Activated T-helper 2 cell treated with anti-CD3 and anti-CD28 coated beads, Interferon-gamma antibody, Interleukin-2, Interleukin-4, amounts not matched to agents 10 μg/mL and 5 μg/mL and 100 μg/mL, durations not matched to agents 14 hours and 24 hours and 36 hours (primary cell): ENCODE data around the gene CCDC187. TPM values are rescaled to one million over a fixed set of nuclear protein-coding genes. Genes with fewer than 3 reads are reported as not detected.

Source experiments
- DNase-seq: peaks from one replicate; pipeline ENCODE4 v3.0.0; 2021; ENCODE audit warnings: low spot score
- H3K27ac Mint-ChIP-seq: one replicate; pipeline ENCODE4 v1.8.0; 2021; ENCODE audit warnings: mixed read lengths
- H3K27me3 Mint-ChIP-seq: one replicate; pipeline ENCODE4 v1.8.0; 2021; ENCODE audit warnings: low read depth, mixed read lengths
- H3K36me3 Mint-ChIP-seq: one replicate; pipeline ENCODE4 v1.8.0; 2021; ENCODE audit warnings: low read depth, mixed read lengths
- H3K4me1 Mint-ChIP-seq: one replicate; pipeline ENCODE4 v1.8.0; 2021; ENCODE audit warnings: low read depth, mixed read lengths
- H3K4me3 Mint-ChIP-seq: one replicate; pipeline ENCODE4 v1.8.0; 2021; ENCODE audit warnings: low read depth, mild to moderate bottlenecking, moderate library complexity, mixed read lengths
- H3K9me3 Mint-ChIP-seq: one replicate; pipeline ENCODE4 v1.8.0; 2021; ENCODE audit warnings: mixed read lengths
- intact Hi-C: fragments of 100-400 bp; cut with micrococcal nuclease; formaldehyde crosslinking; loops from one replicate; pipeline ENCODE4 v1.15.1; 2023
- total RNA-seq: library from RNA; stranded (reverse); gene quantifications from 2 replicates; pipeline ENCODE4 v1.2.3, GENCODE V29; 2022

The CCDC187 gene
- total RNA-seq, 1 donor from 2014 or later = not detected

GRCh38 chr9:136284951-136285350, 18.9 kb downstream of the CCDC187 start:
- no peak overlapping the region for H3K27ac Mint-ChIP-seq
- H3K4me1 Mint-ChIP-seq = peaks cover 3% of the 10 kb centered on the region
- DNase-seq = no peak
- intact Hi-C loops = no loop called here
- H3K36me3 Mint-ChIP-seq = no peaks in the 10 kb centered on the region
- H3K4me3 Mint-ChIP-seq = no peak overlapping the region
- no peaks in the 10 kb centered on the region for H3K9me3 Mint-ChIP-seq
- no peaks in the 10 kb centered on the region for H3K27me3 Mint-ChIP-seq

- intact Hi-C loops = no loop called here
- Mint-ChIP-seq H3K27me3 (no peaks in the 10 kb centered on the region), H3K4me1 (peaks cover 3% of the 10 kb centered on the region), H3K4me3 (no peak overlapping the region), H3K27ac (no peak overlapping the region), H3K9me3 (no peaks in the 10 kb centered on the region), H3K36me3 (no peaks in the 10 kb centered on the region)
- no peak for DNase-seq
Observed at GRCh38 chr9:136284311-136284710, 19.6 kb downstream of the CCDC187 start.

GRCh38 chr9:136283291-136284235, 20.3 kb downstream of the CCDC187 start:
- Mint-ChIP-seq H3K9me3 (no peaks in the 10 kb centered on the region), H3K27ac (no peak overlapping the region), H3K4me1 (peaks cover 3% of the 10 kb centered on the region), H3K36me3 (no peaks in the 10 kb centered on the region), H3K4me3 (no peak overlapping the region), H3K27me3 (no peaks in the 10 kb centered on the region)
- intact Hi-C loops = loop anchor here (1.0 kb wide), 1 partner anchor 113 kb away; no protein-coding TSS in a partner anchor
- DNase-seq = peak; percentile 58

- Mint-ChIP-seq H3K27me3 (no peaks in the 10 kb centered on the region), H3K9me3 (no peaks in the 10 kb centered on the region), H3K4me3 (no peak overlapping the region), H3K36me3 (no peaks in the 10 kb centered on the region), H3K4me1 (peaks cover 3% of the 10 kb centered on the region), H3K27ac (no peak overlapping the region)
- intact Hi-C loops = no loop called here
- DNase-seq = no peak
Observed at GRCh38 chr9:136282272-136282861, 21.5 kb downstream of the CCDC187 start.

- no peak overlapping the region for H3K27ac Mint-ChIP-seq
- intact Hi-C loops = no loop called here
- H3K4me3 Mint-ChIP-seq = no peak overlapping the region
- peaks cover 3% of the 10 kb centered on the region for H3K4me1 Mint-ChIP-seq
- H3K9me3 Mint-ChIP-seq = no peaks in the 10 kb centered on the region
- no peak for DNase-seq
- H3K36me3 Mint-ChIP-seq = no peaks in the 10 kb centered on the region
- H3K27me3 Mint-ChIP-seq = no peaks in the 10 kb centered on the region
Observed at GRCh38 chr9:136281421-136282271, 22.2 kb downstream of the CCDC187 start.

GRCh38 chr9:136280535-136281315, 23.2 kb downstream of the CCDC187 start:
- peaks cover 3% of the 10 kb centered on the region for H3K4me1 Mint-ChIP-seq
- intact Hi-C loops = no loop called here
- no peak overlapping the region for H3K4me3 Mint-ChIP-seq
- H3K27ac Mint-ChIP-seq = no peak overlapping the region
- H3K27me3 Mint-ChIP-seq = no peaks in the 10 kb centered on the region
- DNase-seq = no peak
- H3K9me3 Mint-ChIP-seq = no peaks in the 10 kb centered on the region
- H3K36me3 Mint-ChIP-seq = no peaks in the 10 kb centered on the region

DNA sequence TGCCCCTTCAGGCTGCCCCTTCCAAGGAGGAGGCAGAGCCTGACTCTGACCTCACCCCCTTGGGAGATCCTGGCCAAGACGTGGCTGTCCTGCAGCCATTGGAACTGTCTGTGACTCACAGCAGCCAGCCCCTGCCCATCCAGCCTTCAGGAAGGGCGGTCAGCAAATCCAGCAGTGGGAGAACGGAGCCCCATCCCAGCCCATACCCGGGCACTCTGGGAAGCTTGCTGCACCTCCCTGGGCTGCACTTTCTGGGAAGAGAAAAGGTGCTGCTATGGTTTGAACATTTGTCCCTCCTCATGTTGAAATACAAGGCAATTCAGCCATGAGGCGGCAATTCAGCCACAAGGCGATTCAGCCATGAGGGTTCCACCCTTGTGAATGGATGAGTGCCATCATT, 24.4 kb downstream of the CCDC187 start:
- no peaks in the 10 kb centered on the region for H3K36me3 Mint-ChIP-seq
- H3K4me1 Mint-ChIP-seq = peaks cover 3% of the 10 kb centered on the region
- intact Hi-C loops = no loop called here
- no peaks in the 10 kb centered on the region for H3K27me3 Mint-ChIP-seq
- H3K27ac Mint-ChIP-seq = no peak overlapping the region
- no peak for DNase-seq
- H3K9me3 Mint-ChIP-seq = no peaks in the 10 kb centered on the region
- no peak overlapping the region for H3K4me3 Mint-ChIP-seq

DNA sequence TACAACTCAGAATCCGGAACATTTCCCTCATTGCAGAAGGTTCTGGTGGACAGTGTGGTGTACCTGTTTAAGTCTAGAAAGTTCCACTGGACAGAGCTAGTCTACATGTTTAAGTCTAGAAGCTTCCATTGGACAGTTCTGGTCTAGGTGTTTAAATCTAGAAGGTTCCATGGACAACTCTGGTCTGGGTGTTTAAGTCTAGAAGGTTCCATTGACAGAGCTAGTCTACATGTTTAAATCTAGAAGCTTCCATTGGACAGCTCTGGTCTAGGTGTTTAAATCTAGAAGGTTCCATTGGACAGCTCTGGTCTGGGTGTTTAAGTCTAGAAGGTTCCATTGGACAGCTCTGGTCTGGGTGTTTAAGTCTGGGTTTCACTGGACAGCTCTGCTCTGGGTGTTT, 25.0 kb downstream of the CCDC187 start:
- Mint-ChIP-seq H3K27me3 (no peaks in the 10 kb centered on the region), H3K9me3 (no peaks in the 10 kb centered on the region), H3K4me1 (peaks cover 3% of the 10 kb centered on the region), H3K27ac (no peak overlapping the region), H3K4me3 (no peak overlapping the region), H3K36me3 (no peaks in the 10 kb centered on the region)
- DNase-seq = no peak
- intact Hi-C loops = no loop called here

DNA sequence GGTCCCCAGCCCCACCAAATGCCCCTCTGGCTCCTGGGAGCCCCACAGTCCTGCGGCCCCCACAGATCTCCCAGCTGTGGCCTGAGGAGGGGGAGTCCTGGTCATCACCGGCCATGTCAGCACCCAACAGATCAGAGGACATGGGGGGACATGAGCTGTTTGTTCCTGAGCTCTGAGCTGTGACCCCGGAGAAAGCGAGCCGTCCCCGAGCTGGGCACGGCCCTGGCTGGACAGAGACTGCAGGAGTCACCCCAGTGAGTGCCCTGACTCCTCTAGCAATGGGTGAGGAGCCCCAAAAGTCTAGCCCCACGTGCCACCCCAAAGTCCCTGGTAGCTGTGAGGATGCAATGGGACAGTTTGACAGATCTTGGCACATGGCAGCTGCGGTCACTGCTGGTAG, 25.7 kb downstream of the CCDC187 start:
- no peaks in the 10 kb centered on the region for H3K36me3 Mint-ChIP-seq
- H3K27ac Mint-ChIP-seq = no peak overlapping the region
- H3K27me3 Mint-ChIP-seq = no peaks in the 10 kb centered on the region
- intact Hi-C loops = no loop called here
- H3K4me3 Mint-ChIP-seq = no peak overlapping the region
- DNase-seq = no peak
- H3K9me3 Mint-ChIP-seq = no peaks in the 10 kb centered on the region
- H3K4me1 Mint-ChIP-seq = no peaks in the 10 kb centered on the region

DNA sequence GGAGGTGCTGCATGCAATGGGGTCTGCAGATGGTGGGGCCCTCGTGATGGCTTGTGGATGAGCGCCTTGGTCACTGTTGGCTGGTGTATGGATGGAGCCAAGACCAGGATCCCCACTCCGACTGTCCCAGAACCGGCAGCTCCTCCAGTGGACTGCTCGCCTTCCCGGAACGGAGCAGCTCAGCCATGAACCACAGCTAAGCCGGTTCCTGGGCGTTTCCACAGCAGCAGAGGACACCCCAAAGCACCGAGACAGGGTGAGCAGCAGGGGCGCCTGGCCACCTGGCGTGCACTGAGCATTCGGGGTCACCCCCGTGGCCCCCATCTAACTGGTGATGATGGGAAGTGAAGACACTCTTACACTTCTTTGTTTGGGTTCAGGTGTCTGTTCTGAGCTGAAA, 26.1 kb downstream of the CCDC187 start:
- H3K4me1 Mint-ChIP-seq = no peaks in the 10 kb centered on the region
- no peaks in the 10 kb centered on the region for H3K36me3 Mint-ChIP-seq
- H3K27ac Mint-ChIP-seq = no peak overlapping the region
- DNase-seq = no peak
- intact Hi-C loops = no loop called here
- H3K9me3 Mint-ChIP-seq = no peaks in the 10 kb centered on the region
- H3K4me3 Mint-ChIP-seq = no peak overlapping the region
- no peaks in the 10 kb centered on the region for H3K27me3 Mint-ChIP-seq

DNA sequence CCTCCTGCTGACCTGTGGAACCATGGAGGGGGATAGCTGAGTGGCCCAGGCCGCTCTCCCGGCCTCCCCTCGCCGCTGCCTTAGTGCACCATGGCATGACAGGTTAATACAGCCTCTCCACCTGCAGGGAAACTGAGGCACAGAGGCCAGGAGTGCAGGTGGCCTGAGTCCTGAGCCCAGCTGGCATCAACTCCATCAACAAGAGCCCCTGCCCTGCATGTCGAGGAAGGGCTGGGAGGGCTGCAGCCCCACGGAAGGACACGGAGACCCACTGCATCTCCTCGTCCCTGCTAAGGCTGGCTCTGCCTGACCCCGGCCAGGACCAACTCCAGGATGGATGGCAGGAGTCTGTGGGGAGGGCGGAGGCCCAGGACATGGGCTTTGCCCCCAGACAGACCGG, 27.2 kb downstream of the CCDC187 start:
- H3K4me1 Mint-ChIP-seq = no peaks in the 10 kb centered on the region
- H3K4me3 Mint-ChIP-seq = no peak overlapping the region
- H3K36me3 Mint-ChIP-seq = no peaks in the 10 kb centered on the region
- DNase-seq = no peak
- intact Hi-C loops = no loop called here
- no peak overlapping the region for H3K27ac Mint-ChIP-seq
- H3K9me3 Mint-ChIP-seq = no peaks in the 10 kb centered on the region
- no peaks in the 10 kb centered on the region for H3K27me3 Mint-ChIP-seq

GRCh38 chr9:136275655-136276429, 28.1 kb downstream of the CCDC187 start:
- Mint-ChIP-seq H3K9me3 (no peaks in the 10 kb centered on the region), H3K36me3 (no peaks in the 10 kb centered on the region), H3K27me3 (no peaks in the 10 kb centered on the region), H3K27ac (no peak overlapping the region), H3K4me3 (no peak overlapping the region), H3K4me1 (no peaks in the 10 kb centered on the region)
- intact Hi-C loops = no loop called here
- DNase-seq = no peak
